CD4-positive, alpha-beta T cell treated with Interleukin-4 for 4 hours (primary cell): ENCODE results near the gene CTNNA2.
A peak's percentile ranks its signal among the peaks of the same experiment; 100 is the strongest.
"Not testable (repeated sequence)": the region's sequence is repeated elsewhere in the genome, so short reads cannot be mapped to it uniquely, and the experiment has no call there.

Source experiments
- DNase-seq: peaks from one replicate; pipeline ENCODE4 v3.0.0-alpha.2; 2020

CTNNA2 gene

GRCh38 chr2:80154231-80154915, 641.5 kb downstream of the CTNNA2 start:
- DNase-seq, result no peak

- DNase-seq, result no peak
Measured at GRCh38 chr2:80164375-80164774, 651.5 kb downstream of the CTNNA2 start.

- DNase-seq, result no peak
Measured at GRCh38 chr2:80166483-80167171, 653.8 kb downstream of the CTNNA2 start.

GRCh38 chr2:80167284-80167808, 654.5 kb downstream of the CTNNA2 start:
- DNase-seq, result no peak

- DNase-seq, result no peak
Measured at GRCh38 chr2:80168037-80168436, 655.2 kb downstream of the CTNNA2 start.

- DNase-seq, result no peak
Measured at GRCh38 chr2:80168801-80169200, 656.0 kb downstream of the CTNNA2 start.

GRCh38 chr2:80169811-80170594, 657.2 kb downstream of the CTNNA2 start:
- no peak for DNase-seq

- DNase-seq, result no peak
Measured at GRCh38 chr2:80185091-80185490, 672.2 kb downstream of the CTNNA2 start.

- DNase-seq, result no peak
Measured at GRCh38 chr2:80186262-80186661, 673.4 kb downstream of the CTNNA2 start.

- no peak for DNase-seq
Measured at GRCh38 chr2:80187156-80187555, 674.3 kb downstream of the CTNNA2 start.

- DNase-seq, result no peak
Measured at GRCh38 chr2:80190166-80190565, 677.3 kb downstream of the CTNNA2 start.

GRCh38 chr2:80193566-80193965, 680.7 kb downstream of the CTNNA2 start:
- DNase-seq, result no peak

GRCh38 chr2:80195034-80195433, 682.2 kb downstream of the CTNNA2 start:
- no peak for DNase-seq

- DNase-seq, result no peak
Measured at GRCh38 chr2:80198042-80198441, 685.2 kb downstream of the CTNNA2 start.

- no peak for DNase-seq
Measured at GRCh38 chr2:80199504-80199903, 686.7 kb downstream of the CTNNA2 start.

- DNase-seq, result not testable (repeated sequence)
Measured at GRCh38 chr2:80203929-80204328, 691.1 kb downstream of the CTNNA2 start.

GRCh38 chr2:80205498-80205897, 692.6 kb downstream of the CTNNA2 start:
- no peak for DNase-seq

GRCh38 chr2:80209458-80209857, 696.6 kb downstream of the CTNNA2 start:
- DNase-seq, result no peak

GRCh38 chr2:80217446-80217845, 704.6 kb downstream of the CTNNA2 start:
- no peak for DNase-seq

- no peak for DNase-seq
Measured at GRCh38 chr2:80222644-80223043, 709.8 kb downstream of the CTNNA2 start.

- DNase-seq, result no peak
Measured at GRCh38 chr2:80231421-80231820, 718.6 kb downstream of the CTNNA2 start.

GRCh38 chr2:80233333-80233732, 720.5 kb downstream of the CTNNA2 start:
- no peak for DNase-seq

GRCh38 chr2:80238692-80239469, 726.0 kb downstream of the CTNNA2 start:
- DNase-seq, result peak; percentile 2
